Calu3 (cell line): Measurements from ENCODE around the gene CCDC180. TPM values are rescaled to one million over a fixed set of nuclear protein-coding genes. Genes with fewer than 3 reads are reported as not detected.

Source experiments
- BruUV-seq: library from RNA; stranded (reverse); fragments of 400-500 nt; replicated peaks from 2 replicates; lab custom pipeline; 2021; lab: Mats Ljungman, UMichigan
- CTCF ChIA-PET: fragments of 300-600 bp; sonication (Branson Sonifier 250); formaldehyde crosslinking; loops from one replicate; lab custom pipeline; 2022; ENCODE audit warnings: antibody characterized with exemption; lab: Charles Lee
- DNase-seq: peaks from one replicate; pipeline ENCODE4 v3.0.0; 2022
- H3K27ac Mint-ChIP-seq: one replicate; pipeline ENCODE4 v1.8.0; 2022; ENCODE audit warnings: mixed read lengths; ENCODE audit not compliant: unreplicated experiment
- H3K27me3 Mint-ChIP-seq: one replicate; pipeline ENCODE4 v1.8.0; 2022; ENCODE audit warnings: mixed read lengths; ENCODE audit not compliant: unreplicated experiment
- H3K36me3 Mint-ChIP-seq: one replicate; pipeline ENCODE4 v1.8.0; 2022; ENCODE audit warnings: mild to moderate bottlenecking, moderate library complexity, mixed read lengths; ENCODE audit not compliant: insufficient read depth, unreplicated experiment
- H3K4me1 Mint-ChIP-seq: one replicate; pipeline ENCODE4 v1.8.0; 2022; ENCODE audit warnings: mild to moderate bottlenecking, low read depth, mixed read lengths; ENCODE audit not compliant: unreplicated experiment
- H3K4me3 Mint-ChIP-seq: one replicate; pipeline ENCODE4 v1.8.0; 2022; ENCODE audit warnings: mild to moderate bottlenecking, low read depth, moderate library complexity, mixed read lengths; ENCODE audit not compliant: unreplicated experiment
- H3K9me3 Mint-ChIP-seq: one replicate; pipeline ENCODE4 v1.8.0; 2022; ENCODE audit warnings: low read depth, mixed read lengths; ENCODE audit not compliant: unreplicated experiment
- intact Hi-C: fragments of 100-400 bp; cut with micrococcal nuclease; formaldehyde crosslinking; loops from one replicate; pipeline ENCODE4 v1.10.0; 2022; ENCODE audit not compliant: unreplicated experiment
- total RNA-seq: library from RNA; stranded (reverse); gene quantifications from 2 replicates; pipeline ENCODE4 v1.2.3, GENCODE V29; 2022
- TF ChIP-seq, protein P1 (sequence below): fragments of 200-600 bp; IDR thresholded peaks from one replicate; pipeline ENCODE4 v1.8.0; 2022; ENCODE audit warnings: antibody characterized with exemption; ENCODE audit not compliant: unreplicated experiment

The CCDC180 gene
- total RNA-seq, 1 experiment from 2014 or later = 3.0 TPM

- Mint-ChIP-seq H3K27ac (no peak overlapping the region), H3K27me3 (no peaks in the 10 kb centered on the region), H3K4me1 (no peaks in the 10 kb centered on the region), H3K4me3 (no peak overlapping the region), H3K9me3 (peaks cover 3% of the 10 kb centered on the region), H3K36me3 (no peaks in the 10 kb centered on the region)
- TF ChIP-seq, protein P1, sequence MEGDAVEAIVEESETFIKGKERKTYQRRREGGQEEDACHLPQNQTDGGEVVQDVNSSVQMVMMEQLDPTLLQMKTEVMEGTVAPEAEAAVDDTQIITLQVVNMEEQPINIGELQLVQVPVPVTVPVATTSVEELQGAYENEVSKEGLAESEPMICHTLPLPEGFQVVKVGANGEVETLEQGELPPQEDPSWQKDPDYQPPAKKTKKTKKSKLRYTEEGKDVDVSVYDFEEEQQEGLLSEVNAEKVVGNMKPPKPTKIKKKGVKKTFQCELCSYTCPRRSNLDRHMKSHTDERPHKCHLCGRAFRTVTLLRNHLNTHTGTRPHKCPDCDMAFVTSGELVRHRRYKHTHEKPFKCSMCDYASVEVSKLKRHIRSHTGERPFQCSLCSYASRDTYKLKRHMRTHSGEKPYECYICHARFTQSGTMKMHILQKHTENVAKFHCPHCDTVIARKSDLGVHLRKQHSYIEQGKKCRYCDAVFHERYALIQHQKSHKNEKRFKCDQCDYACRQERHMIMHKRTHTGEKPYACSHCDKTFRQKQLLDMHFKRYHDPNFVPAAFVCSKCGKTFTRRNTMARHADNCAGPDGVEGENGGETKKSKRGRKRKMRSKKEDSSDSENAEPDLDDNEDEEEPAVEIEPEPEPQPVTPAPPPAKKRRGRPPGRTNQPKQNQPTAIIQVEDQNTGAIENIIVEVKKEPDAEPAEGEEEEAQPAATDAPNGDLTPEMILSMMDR = no peak
- CTCF ChIA-PET = no interaction called here
- DNase-seq = no peak
- intact Hi-C loops = no loop called here
- no TSS peak for BruUV-seq
Observed at GRCh38 chr9:97297889-97298288, 9.6 kb upstream of the CCDC180 start.

- intact Hi-C loops = no loop called here
- no TSS peak for BruUV-seq
Observed at GRCh38 chr9:97299809-97300414, 7.5 kb upstream of the CCDC180 start.

DNA sequence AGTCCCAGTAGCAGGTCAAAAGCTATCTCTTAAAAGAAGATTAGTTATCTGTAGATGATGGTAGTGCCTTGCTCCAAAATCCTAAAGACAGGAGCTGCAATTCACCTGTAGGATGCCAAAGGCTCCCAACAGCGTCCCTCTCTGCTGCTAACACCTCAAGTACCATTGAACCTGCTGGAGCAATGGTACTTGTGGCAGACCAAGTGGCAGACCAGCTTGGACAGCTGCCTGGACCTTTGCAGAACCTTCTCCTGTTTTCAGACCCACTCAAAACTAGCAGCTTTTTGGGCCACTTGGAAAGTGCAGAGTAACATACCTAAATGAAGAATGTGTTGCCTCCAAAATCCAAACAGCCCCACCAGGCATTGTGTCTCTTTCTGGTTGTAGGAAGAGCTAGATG, 6.9 kb upstream of the CCDC180 start:
- no TSS peak for BruUV-seq
- H3K36me3 Mint-ChIP-seq = no peaks in the 10 kb centered on the region
- no peaks in the 10 kb centered on the region for H3K4me1 Mint-ChIP-seq
- H3K9me3 Mint-ChIP-seq = peaks cover 3% of the 10 kb centered on the region
- H3K4me3 Mint-ChIP-seq = no peak overlapping the region
- TF ChIP-seq, protein P1 = no peak
- intact Hi-C loops = no loop called here
- no peak for DNase-seq
- H3K27me3 Mint-ChIP-seq = no peaks in the 10 kb centered on the region
- CTCF ChIA-PET = no interaction called here
- H3K27ac Mint-ChIP-seq = no peak overlapping the region

More at GRCh38 chr9:97299809-97300414, 7.5 kb upstream of the CCDC180 start:
- H3K9me3 Mint-ChIP-seq = peaks cover 3% of the 10 kb centered on the region
- H3K27me3 Mint-ChIP-seq = no peaks in the 10 kb centered on the region
- no peak for DNase-seq
- H3K36me3 Mint-ChIP-seq = no peaks in the 10 kb centered on the region
- no peaks in the 10 kb centered on the region for H3K4me1 Mint-ChIP-seq
- TF ChIP-seq, protein P1 = no peak
- H3K27ac Mint-ChIP-seq = no peak overlapping the region
- H3K4me3 Mint-ChIP-seq = no peak overlapping the region
- CTCF ChIA-PET = no interaction called here

GRCh38 chr9:97301974-97302373, 5.5 kb upstream of the CCDC180 start:
- no TSS peak for BruUV-seq
- intact Hi-C loops = no loop called here
- CTCF ChIA-PET = no interaction called here
- no peak overlapping the region for H3K4me3 Mint-ChIP-seq
- H3K4me1 Mint-ChIP-seq = no peaks in the 10 kb centered on the region
- TF ChIP-seq, protein P1 = no peak
- H3K27ac Mint-ChIP-seq = no peak overlapping the region
- H3K27me3 Mint-ChIP-seq = no peaks in the 10 kb centered on the region
- no peak for DNase-seq
- peaks cover 3% of the 10 kb centered on the region for H3K9me3 Mint-ChIP-seq
- no peaks in the 10 kb centered on the region for H3K36me3 Mint-ChIP-seq
